Fibroblast of pulmonary artery (primary cell): Measurements from ENCODE around the gene LRRC70.
"Not testable (repeated sequence)": the region's sequence is repeated elsewhere in the genome, so short reads cannot be mapped to it uniquely, and the experiment has no call there.

Experiments
- DNase-seq: peaks from one replicate; pipeline ENCODE4 v3.0.0-alpha.2; 2010; ENCODE audit warnings: low read depth
- H3K4me3 ChIP-seq: replicated peaks from 2 replicates; pipeline ENCODE4 v1.5.1; 2011; ENCODE audit warnings: low read depth, mild to moderate bottlenecking, control low read depth, low read length, moderate library complexity
- TF ChIP-seq, protein P1 (sequence below): IDR thresholded peaks from 2 replicates; pipeline ENCODE4 v1.5.1; 2011; ENCODE audit warnings: mild to moderate bottlenecking, control low read depth, low read length, inconsistent platforms; ENCODE audit errors: missing control alignments

The LRRC70 gene

DNA sequence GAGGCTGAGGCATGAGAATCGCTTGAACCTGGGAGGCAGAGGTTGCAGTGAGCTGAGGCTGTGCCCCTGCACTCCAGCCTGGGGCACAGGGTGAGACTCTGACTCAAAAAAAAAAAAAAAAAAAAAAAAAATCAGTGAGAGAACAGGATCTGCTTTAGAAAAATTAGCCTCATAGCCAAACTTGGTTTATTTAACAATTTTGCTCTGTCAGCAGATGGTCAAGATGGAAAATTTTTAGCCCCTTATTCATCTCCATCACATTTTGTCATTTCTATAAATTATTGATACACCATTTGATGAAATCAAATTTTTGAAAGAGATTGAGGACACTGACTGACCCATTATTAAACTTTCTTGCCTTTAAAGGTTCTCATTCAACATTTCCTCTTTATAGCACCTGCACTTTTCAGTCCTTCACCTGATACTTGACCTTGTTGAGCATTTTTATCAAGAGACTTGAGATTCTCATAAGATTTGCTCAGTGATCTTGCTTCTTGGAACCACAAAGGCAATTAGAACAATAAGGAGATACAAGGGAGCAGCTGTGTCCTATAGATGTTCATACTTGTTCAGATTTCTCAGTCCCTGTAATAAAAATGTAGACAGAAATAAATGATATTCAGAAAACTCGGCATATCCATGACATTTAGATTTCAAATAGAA is 38.1 kb downstream of the LRRC70 start:
- H3K4me3 ChIP-seq, result no peak overlapping the region
- TF ChIP-seq, protein P1, sequence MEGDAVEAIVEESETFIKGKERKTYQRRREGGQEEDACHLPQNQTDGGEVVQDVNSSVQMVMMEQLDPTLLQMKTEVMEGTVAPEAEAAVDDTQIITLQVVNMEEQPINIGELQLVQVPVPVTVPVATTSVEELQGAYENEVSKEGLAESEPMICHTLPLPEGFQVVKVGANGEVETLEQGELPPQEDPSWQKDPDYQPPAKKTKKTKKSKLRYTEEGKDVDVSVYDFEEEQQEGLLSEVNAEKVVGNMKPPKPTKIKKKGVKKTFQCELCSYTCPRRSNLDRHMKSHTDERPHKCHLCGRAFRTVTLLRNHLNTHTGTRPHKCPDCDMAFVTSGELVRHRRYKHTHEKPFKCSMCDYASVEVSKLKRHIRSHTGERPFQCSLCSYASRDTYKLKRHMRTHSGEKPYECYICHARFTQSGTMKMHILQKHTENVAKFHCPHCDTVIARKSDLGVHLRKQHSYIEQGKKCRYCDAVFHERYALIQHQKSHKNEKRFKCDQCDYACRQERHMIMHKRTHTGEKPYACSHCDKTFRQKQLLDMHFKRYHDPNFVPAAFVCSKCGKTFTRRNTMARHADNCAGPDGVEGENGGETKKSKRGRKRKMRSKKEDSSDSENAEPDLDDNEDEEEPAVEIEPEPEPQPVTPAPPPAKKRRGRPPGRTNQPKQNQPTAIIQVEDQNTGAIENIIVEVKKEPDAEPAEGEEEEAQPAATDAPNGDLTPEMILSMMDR, result no peak
- no peak for DNase-seq

DNA sequence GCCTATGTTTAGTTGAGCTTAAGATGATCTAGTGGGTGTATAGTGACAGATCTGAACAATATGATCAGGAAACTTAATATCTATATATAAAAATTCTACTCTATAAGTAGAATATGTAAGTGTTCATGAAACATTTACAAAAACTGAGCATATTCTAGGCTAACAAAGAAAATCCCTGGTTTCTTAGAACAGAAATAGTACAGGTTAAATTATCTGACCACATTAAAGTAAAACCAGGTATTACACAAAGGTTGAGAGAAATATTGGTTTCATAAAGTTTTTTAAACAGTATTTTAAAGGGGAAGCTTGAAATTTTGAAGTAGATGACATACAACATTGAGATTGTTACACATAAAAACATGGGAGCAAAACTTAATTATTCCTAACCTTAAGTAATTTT is 39.3 kb downstream of the LRRC70 start:
- no peak overlapping the region for H3K4me3 ChIP-seq
- DNase-seq, result no peak
- TF ChIP-seq, protein P1, result no peak

DNA sequence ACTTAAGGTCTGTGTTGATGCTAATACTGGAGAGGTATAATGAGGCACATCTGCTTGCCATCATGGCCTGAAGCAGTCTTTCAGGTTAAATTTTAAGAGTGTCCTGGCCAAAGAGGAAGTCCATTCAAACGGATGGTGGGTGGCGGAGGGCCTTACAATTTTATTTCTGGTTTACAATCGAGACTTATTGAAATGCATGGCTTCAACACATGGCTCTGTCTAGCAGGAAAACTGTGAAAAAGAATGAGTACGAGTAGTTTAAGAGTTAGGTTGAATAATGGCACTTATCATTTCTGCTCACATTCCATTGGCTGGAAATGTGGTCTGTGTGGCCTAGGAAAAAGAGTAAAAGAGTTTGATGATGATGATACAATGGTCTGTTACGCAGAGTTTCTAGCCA is 42.1 kb downstream of the LRRC70 start:
- H3K4me3 ChIP-seq, result no peak overlapping the region
- no peak for DNase-seq

DNA sequence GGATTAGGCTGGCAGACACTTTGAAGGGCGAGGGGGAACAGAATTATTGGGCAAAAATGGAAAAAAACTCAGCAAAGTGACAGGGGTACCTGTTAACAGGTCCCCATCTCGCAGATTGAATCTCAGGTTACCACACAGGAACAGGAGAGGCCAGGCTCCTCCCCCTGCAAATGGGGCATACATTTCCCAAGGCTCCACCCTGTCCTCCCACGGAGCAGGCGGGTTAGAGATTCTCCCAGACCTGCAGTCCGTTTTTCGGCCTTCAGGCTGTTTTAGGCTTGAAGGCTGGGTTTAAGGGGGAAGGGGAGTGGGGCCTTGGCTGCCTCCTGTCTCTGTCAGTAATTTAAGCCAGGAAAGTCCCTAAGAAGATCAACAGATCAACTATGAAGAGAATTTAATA is 42.7 kb downstream of the LRRC70 start:
- DNase-seq, result no peak
- TF ChIP-seq, protein P1, result no peak
- no peak overlapping the region for H3K4me3 ChIP-seq

More for the DNA sequence above, 42.1 kb downstream of the LRRC70 start:
- TF ChIP-seq, protein P1, result no peak

DNA sequence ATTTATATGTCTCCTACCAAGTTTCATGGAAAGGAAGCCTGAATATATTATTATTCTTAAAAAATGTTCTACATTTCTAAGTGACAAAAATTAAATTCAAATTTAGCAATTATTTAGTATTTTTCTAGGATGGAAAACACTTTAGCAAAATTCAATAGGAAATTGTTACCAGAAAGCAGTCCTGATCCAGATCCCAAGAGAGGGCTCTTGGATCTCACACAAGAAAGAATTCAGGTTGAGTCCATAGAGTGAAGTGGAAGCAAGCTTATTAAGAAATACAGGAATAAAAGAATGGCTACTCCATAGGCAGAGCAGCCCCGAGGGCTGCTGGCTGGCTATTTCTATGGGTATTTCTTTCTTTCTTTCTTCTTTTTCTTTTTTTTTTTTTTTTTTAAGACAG is 44.7 kb downstream of the LRRC70 start:
- DNase-seq, result no peak
- TF ChIP-seq, protein P1, result no peak
- H3K4me3 ChIP-seq, result no peak overlapping the region

DNA sequence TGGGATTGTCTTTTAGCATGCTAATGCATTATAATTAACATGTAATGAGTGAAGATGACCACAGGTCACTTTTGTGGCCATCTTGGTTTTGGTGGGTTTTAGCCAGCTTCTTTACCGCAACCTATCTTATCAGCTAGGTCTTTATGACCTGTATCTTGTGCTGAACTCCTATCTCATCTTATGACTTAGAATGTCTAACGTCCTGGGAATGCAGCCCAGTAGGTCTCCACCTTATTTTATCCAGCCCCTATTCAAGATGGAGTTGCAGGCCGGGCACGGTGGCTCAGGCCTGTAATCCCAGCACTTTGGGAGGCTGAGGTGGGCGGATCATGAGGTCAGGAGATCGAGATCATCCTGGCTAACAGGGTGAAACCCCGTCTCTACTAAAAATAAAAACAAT is 45.8 kb downstream of the LRRC70 start:
- not testable (repeated sequence) for H3K4me3 ChIP-seq

DNA sequence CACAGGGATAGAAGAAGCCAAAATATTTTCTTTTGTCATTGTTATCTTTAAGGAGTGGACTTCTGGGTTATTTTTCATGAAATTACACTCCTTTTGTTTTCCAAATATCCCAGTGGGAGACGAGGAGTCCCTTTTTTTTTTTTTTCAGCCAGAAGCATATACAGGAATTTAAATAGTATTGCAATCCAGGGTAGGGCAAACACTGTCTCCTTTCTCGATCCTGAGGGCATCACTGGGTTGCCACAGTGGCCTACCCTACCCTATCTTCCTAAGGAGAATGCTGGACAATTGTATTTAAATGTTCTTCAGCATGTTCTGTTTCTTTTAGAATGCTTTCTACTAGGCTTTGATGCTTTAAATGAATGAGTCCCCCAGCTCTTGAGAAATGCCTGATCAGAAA is 47.9 kb downstream of the LRRC70 start:
- no peak overlapping the region for H3K4me3 ChIP-seq
- no peak for DNase-seq
- TF ChIP-seq, protein P1, result no peak

More for the DNA sequence above, 45.8 kb downstream of the LRRC70 start:
- DNase-seq, result not testable (repeated sequence)

DNA sequence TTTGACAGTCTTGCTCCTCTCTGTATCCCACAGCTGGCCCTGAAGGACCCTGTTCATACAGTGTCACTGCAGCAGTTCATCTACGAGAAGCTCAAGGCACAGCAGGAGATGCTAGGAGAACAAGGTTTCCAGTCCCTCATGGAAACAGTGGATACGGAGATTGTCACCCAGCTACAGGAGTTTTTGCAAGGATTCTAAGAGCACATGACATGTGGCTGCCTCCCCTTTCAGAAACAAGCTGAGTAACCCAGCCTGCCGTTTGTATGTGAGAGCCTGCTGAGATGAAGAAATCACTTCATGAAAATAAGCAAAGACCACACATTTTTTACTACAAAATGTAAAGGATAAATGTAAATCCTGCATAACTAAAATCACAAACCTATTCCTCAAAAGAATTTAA is 48.5 kb downstream of the LRRC70 start:
- no peak for DNase-seq
- H3K4me3 ChIP-seq, result no peak overlapping the region
- TF ChIP-seq, protein P1, result no peak
